CD4-positive, alpha-beta T cell treated with Interferon alpha-2 for 1 hour (primary cell): ENCODE results near the gene ADARB2.

Experiments
- DNase-seq, 2 donors: peaks; one replicate each; pipeline ENCODE4 v3.0.0-alpha.2; 2020 to 2022

The ADARB2 gene

DNA sequence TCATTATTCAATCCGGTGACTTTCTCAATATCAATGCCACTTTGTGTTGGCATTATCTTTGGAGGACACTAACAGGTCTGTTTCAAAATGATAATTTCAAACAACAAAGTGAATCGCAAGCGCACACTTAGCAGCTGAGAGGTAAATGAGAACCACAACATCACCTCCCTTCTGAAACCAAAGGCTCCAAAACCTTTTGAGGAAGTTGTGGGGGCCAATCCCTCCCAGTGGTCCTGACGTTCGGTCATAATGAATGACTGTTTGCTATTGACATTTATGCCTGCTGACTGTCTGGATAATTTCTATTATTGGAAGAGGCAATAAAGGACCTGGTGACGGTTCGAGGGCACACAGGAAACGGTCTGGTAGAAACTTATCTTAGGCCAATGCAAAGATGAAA is 1.8 kb downstream of the ADARB2 start:
- no peak for DNase-seq

DNA sequence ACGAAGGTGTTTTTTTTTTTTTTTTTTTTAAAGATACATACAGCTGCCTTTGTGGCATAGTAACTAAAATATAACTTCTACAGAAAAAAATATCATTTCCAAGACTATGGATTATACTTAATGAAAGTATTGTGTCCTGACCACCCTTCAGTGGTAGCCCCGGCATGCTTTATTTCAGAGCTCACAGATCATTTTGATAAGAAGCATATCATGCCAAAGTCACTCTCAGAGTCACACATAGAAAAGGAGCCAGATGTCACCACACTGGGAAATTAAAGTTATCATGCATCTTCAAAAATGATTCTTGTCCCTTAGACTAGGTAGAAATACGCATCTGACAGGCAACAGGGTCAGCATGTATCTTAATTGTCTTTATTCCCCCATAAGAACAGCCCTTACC is 3.0 kb downstream of the ADARB2 start:
- DNase-seq: no peak

DNA sequence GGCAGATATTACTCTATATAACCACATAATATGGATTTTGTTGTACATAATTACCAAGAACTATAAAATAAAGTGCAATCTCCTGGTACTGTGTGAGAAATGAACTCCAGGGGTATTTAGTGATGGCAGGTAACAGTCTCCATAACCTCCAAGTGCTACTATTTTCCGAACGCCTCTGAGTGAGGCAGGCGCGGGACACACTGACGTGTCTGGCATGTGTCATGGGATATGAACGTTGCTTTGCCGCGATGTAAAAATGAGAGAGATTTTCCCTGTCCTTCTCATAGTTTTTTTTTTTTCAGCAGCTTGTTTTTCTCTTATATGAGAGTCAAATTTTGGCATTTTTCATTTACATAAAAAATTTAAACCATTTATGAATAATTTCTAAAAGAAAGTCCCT is 3.6 kb downstream of the ADARB2 start:
- no peak for DNase-seq

DNA sequence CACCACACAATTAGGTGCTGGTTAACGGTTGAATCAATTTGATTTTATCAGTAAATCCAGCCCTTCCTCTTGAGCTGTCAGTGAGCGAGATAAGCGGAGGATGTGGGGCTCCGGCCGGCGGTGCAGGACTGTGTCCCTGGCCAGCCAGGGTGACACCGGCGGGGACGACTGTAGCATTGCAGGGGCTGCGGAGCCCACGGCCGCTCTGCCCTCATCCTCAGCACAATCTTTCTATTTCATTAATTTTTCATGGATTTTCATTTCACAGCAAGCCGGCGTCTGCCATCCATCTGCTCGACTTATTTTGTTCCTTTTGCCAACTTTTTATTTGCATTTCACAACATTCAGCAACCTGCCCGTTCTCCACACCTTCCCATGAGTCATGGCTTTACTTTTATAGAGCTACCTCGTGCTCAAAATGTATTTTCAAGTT is 4.7 kb downstream of the ADARB2 start:
- DNase-seq: no peak

DNA sequence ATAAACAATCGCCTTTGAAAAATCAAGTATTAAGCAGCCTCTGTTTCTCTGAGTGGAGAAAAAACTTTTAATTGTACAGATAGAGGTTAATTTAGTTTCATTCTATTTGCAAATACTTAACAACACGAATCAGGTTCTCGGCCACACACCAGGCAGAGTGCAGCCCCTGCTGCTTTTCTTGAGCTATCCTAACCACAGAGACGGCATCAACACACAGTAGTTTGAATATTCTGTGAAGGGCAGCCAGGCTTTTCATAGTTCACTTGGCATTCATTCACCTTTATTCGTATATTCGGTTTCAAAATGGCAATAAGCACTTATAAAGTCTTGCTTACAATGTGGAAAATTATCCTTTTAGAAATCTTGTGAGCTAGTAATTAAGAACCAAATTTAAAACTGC is 5.7 kb downstream of the ADARB2 start:
- DNase-seq: no peak

DNA sequence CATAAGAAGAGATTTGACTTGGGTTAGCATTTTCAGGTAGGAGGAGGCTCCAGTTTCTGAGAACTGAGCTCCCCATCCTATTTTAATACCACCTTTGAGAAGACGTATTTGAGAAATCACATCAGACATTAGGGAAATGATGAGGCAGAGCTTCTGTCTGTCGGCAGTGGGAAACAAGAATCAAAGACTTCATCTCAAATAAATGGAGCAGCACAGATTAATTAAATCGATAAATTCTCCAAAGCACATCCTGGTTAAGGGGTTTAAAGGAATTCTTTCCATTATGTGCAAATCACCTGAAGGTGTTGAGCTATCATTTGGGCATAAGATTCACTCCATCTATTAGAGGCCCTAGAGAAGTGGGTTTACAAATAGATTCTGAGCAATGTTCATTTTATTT is 7.6 kb downstream of the ADARB2 start:
- DNase-seq: no peak

DNA sequence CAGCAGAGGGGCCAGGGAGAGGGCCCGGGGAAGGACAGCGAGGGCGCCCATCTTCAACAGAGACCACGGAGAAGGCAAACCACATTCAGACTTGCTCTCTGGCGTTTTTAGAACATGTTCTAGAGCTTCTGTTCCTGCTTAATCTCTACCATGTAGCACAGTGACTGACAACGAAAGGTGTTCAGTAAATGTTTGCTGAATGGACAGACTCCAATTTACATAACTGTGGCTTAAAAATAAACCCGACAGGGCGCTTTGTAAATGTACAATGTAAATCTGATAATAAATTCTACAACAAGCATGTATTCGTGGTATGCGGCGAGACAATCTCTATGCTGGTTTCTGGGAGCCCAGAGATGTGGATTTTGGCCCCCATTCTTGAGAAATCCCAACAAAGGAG is 10.5 kb downstream of the ADARB2 start:
- no peak for DNase-seq

DNA sequence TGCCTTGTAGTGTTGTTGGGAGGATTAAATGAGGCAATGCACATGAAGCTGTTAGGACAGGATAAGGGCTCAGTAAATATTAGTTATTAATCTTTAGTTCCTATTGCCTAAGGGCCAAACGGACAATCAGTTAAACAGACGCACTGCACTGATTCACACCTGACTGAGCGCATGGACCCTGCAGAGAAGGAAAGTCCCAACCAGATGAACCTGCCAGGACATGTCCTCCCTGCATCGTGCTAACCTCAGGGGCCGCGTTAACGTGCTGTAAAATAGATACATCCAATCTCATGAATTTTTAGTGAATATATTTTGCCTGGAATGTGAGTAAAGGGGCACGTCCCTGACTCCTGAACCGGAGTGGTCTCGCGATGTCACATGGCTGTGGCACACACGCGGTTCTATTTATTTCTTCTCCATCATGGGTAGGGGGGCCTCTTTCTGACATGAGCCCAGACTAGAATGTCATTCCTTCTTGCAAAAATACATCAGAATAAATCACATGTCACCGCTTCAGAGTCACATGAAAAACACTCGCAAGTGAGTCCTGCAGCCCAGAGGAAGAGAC is 12.3 kb downstream of the ADARB2 start:
- no peak for DNase-seq

DNA sequence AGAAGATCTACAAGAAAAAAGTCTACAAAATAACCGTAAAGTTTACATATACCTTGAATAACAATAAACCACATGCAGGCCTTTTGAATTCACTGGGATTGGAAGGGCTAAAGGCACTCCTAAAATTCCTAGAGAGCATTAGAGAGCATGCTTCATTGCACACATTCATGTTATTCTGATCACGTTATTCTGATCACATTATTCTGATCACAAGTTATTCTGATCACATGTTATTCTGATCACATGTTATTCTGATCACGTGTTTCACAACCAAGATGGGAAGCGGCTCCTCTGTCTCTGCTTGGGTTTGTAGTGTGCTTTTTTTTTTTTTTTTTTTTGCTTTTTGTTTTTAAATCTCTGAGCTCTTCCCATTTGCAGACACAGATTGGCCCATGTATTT is 20.5 kb downstream of the ADARB2 start:
- DNase-seq: no peak

DNA sequence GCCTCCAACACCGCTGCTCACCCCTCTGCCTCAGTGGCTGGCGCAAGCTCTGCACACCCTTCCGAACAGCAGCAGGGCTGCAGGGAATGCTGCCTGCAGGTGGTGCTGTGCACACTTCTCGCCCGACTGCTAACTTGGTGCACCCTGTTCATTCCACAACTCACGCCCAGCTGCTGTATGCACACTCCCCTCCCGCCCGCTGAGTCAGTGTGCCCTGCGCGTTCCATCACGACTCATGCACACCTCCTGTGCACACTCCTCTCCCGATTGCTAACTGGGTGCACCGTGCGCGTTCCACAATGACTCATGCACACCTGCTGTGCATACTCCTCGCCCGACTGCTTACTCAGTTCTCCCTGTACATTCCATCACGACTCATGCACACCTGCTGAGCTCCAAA is 21.5 kb downstream of the ADARB2 start:
- no peak for DNase-seq

DNA sequence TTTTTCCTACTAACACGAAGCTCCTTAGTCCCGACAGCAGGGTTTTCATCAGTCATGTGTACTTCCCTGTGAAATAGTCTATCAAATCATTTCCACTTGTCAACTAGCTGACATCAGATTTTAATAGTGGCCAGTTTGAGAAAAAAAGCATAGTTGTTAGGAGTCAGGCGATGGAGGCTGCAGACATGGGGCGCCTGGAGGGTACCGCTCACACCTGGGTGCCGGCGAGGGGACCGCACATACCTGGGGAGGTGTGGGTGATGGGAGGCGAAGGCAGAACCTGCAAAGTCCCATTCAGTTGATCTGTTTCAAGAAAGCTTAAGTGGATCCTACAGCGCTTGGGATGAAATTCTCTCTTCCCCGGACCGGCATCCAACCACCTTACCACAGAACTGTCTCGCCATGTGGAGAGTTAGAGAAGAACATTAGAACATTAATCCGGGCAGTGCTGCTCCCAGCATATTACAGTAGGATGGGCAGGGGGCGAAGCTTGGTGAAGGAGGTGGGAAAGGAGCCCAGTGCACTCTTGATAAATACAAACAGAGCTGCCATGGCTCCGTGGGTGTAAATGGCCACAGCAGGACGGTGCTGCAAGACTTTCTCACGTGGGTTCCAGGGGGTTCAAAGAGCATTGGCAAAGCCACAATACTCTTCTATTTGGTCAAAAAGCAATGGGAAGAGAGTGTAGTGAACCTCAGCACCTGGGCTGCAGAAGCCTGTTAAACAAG is 24.2 kb downstream of the ADARB2 start:
- DNase-seq: no peak

DNA sequence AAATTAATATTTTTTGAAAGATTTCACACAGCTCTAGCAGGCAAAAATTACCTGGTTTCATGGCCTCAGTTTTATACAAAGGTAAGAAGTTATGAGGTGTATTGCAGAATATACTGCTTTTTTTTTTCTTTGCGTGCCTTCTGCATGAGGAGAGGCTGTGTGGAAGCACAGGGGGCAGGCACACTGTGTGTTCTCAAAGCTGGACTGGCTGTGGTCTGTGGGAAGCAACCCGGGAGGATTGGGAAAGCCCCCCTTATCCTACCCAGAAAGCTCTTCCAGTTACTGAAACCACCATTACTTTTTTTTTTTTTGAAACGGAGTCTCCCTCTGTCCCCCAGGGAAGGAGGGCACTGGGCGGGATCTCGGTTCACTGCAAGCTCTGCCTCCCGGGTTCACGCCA is 25.0 kb downstream of the ADARB2 start:
- DNase-seq: no peak

DNA sequence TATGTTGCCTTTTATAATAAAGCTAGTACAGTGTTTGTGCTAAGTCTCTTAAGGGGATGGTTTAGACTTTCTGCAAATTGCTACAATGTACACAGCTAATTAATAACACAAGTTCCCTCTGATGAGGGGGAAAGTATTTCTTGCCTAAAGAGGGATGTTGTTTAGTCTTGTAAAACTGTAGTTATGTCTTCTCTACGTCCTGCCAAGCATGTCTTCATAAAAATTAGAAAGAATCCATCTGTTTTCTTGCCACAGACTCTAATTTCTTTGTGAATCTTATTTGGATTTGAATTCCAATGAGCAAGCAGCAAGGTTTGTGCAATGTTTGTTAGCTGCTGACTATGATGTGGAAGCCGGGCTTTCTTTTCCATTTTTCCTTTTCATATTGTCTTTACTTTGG is 28.2 kb downstream of the ADARB2 start:
- DNase-seq: no peak

DNA sequence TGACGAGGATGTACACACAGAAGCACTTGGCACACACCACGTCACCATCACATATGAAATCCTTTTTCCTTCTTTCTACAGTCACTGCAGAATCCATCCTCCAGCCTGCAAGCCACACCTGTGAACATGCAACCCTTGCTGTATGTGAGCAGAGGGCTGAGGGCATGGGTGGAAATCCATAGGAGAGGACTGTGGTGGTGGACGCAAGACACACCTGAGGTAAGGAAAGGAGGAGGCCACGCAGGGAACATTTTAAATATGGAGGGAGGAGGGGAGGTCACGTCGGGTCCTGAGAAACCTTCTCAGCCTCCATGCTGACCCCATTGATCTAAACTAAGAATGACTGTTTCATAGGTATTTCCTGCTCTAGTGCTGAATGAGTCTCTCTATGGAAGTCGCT is 28.6 kb downstream of the ADARB2 start:
- no peak for DNase-seq

DNA sequence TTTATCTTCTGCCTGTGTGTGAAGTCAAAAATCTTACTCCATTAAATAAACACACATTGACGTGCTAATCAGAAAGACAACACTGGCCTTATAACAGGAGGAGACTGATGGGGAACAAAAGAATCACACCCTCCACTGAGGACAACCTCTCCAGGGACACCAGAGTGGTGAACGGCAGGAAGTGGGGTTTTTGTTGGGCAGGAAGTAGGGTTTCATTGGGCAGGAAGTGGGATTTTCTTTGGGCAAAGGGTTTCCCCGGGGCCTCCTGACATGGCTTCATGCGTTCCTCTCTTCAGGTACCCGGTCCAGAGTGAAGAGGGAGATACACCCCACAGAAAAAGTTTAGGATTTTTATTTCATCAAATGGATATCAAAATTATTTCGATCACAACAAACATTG is 30.6 kb downstream of the ADARB2 start:
- peak in 1 of 2 donors; percentile 16 for DNase-seq

DNA sequence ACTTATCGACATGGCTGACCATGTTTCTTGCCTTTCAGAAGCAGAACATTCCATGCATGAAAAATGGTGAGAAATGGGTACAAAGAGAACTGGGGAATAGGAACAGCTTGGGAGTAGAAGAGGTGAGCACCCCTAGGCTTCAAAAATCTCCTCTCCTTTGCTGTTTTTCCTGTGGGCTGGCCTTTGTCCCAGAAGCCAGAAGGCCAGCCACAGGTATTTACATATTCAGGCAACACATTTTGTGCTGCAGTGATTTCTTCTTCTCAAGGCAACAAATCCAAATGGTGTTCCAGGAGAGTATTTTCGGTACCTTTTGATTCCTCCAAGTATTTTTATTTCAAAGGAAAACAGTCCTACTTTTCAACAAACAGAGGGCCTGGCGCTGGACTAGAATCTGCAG is 31.1 kb downstream of the ADARB2 start:
- no peak for DNase-seq

DNA sequence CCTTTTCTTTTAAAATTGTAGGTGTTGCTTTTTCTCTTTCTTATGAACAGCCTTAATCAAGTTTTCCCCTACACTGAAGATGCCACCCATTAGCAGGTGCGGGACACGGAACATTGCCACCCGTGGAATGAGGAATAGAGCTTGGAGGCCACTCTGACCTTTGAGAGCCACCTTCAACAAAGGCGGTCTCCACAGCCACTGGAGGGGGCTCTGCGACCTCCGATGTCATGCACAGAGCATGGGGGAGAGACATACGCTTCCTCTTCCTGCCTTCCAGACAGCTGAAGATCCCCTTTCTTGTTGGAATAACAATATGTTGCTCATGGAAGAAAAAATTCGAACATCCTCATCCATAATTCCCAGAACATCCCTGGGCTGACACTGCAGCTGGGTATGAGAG is 39.1 kb downstream of the ADARB2 start:
- DNase-seq: no peak

DNA sequence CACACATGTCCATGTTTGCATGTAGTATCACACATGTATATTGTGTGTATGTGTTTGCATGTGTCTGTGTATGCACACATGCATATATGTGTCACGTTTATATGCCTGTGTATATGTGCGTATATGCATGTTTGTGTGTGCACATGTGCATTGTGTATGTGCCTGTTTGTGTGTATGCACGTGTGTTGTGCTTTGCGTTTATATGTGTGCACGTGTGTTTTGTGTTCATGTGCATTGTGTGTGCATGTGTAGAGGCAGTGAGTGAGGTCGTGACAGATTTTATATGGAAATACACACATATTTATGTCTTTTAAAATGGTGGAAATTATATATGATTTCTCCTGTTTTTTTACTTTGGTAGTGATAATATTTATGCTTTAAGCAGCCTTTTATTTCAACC is 41.2 kb downstream of the ADARB2 start:
- DNase-seq: no peak

DNA sequence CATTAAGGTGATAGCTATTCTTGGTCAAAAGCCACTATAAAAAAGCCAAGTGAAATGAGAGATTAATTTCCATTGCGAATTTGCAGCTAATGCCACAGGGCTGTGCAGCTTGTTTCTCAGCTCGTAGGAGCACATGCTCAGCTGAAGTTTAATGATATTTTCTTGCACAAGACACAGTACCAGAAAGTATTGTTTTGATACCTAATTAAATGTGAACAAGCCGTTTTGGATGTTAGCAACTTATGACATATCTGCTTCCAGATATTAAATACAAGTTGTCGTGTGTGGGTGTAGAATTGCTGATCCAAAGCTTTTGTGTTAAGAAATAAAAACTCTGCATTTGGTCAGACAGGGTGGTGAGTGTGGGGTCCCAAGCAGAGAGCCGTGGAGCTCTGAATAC is 47.2 kb downstream of the ADARB2 start:
- DNase-seq: no peak

DNA sequence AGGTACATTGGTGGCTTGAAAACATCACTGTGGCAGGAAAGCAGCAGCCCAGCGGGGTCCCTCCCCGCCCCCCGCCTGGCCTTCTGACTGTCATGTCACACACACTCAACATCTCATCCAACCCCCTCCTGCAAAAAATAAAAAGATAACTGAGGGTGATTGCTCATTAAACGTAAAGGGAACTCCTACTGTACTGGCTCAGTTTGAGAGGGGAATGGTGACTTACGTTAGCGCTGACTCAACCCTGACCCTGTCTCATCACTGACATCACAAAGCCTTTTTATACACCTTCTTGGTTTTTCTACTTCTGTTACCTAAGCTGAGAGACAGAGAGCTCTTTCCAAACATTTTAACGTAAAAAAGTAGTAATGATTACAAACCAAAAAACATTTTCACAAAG is 48.8 kb downstream of the ADARB2 start:
- DNase-seq: no peak

DNA sequence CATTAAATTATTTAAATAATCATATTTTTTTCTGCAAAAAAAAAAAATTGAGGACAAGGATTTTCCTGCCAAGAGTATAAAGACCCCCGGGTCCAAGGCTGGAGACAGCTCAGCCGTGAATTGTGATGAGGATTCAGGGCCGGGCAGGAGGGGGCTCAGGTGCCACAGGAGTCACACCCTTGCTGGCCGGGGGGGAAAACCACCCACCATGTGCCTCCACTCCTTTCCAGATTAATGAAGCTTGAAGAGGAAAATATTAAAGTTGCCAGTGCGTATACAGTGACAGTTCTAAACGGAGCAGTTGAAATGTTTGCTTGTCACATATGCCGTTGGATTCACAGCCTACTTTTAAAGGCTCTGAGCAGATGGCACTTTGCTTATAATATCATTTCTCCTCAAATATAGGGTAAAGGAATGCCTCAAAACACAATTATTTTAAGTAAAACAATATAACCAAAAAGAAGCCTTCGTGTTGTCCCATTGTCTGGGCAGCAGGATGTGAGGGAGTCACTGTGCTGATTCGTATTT is 49.6 kb downstream of the ADARB2 start:
- no peak for DNase-seq

DNA sequence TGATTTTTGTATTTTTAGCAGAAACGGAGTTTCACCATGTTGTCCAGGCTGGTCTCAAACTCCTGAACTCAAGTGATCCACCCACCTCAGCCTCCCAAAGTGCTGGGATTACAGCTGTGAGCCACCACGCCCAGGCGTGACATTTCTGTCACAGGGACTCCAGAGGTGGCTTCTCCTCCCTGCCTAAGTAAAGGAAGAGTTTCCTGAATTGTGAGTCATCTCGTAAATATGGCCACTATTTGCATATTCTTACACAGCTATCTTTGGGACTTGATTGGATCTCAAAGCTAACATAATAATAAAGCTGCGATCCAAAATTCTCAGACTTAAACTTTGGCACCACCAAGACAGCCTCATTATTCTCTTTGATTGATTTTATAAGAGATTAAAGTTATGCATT is 50.1 kb downstream of the ADARB2 start:
- no peak for DNase-seq

DNA sequence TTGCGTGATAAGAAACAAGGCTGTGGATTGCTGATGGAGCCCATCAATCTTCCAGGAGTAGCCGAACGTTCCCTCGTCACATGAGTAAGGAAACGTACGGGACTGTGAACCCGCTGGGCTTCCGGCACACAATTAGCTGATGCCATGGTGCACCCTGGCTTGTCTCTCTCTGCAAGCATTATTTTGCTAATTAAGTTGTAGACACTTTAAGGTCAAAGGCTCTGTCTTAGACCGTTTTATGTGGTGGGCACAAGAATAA is 50.9 kb downstream of the ADARB2 start:
- DNase-seq: no peak

DNA sequence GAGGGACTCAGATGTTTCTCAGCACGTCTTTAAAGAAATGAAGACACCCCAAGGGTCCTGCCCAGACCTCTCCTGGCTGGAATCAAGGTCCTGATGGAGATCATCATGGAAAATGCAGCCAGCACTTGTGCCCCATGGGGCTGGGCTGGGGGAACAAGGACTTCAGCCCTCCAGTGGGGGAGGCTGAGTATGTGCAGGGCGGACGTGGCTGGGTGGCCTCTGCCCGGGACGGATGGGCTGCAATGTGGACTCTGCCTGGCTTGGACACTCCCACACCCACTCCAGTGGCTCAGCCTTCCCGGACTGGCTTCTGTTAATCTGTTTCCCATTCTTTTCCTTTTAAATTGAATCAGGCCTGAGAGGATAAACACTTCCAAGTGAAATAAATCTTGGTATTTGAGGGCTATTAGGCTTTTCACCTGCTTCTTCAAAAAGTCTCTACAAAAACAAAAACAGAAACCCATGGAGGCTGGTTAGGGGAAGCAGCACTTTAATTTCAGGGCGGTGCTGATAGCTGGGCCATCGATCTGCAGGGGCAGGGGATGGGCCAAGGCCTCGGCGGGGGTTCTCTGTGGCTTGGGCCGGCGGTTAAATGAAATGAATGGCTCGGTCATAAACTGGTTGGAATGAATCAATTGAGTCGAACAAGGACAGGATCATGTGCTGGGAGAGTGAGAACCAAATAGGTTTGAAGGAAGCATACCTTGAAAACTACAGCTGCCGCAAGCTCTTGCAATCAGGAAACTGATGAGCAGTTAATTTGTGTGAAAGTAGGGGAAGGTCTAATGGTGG is 51.4 kb downstream of the ADARB2 start:
- no peak for DNase-seq
